GM23338 (cell line): ENCODE measurements around the gene KIF21A.

Source experiments
- CREB1 ChIP-seq: fragments of 250-450 bp; sonication (Bioruptor Pico); IDR thresholded peaks from 2 replicates; pipeline ENCODE4 v1.5.0; 2020; ENCODE audit warnings: low read depth, mild to moderate bottlenecking, moderate library complexity
- CTCF ChIP-seq, 2 experiments: fragments of 200-600 bp in 1 of 2; sonication (generic) in 1 of 2; conservative IDR thresholded peaks; 2 replicates each; pipeline versions ENCODE4 v1.5.1 to v1.6.1; 2016 to 2017; ENCODE audit warnings: antibody characterized with exemption in 2 of 2, low read depth in 2 of 2, mild to moderate bottlenecking in 2 of 2, moderate library complexity in 1 of 2
- ETS1 ChIP-seq: IDR thresholded peaks from 2 replicates; pipeline ENCODE4 v1.6.1; 2016; ENCODE audit warnings: antibody characterized with exemption
- EZH2 ChIP-seq: fragments of 200-600 bp; sonication (generic); IDR thresholded peaks from one replicate; pipeline ENCODE4 v1.8.0; 2017; ENCODE audit warnings: antibody characterized with exemption, mild to moderate bottlenecking, low read depth; ENCODE audit not compliant: unreplicated experiment
- EZH2phosphoT487 ChIP-seq: fragments of 200-600 bp; sonication (generic); IDR thresholded peaks from one replicate; pipeline ENCODE4 v1.8.1; 2018; ENCODE audit warnings: antibody characterized with exemption; ENCODE audit not compliant: unreplicated experiment
- JUNB ChIP-seq: IDR thresholded peaks from one replicate; pipeline ENCODE4 v1.6.1; 2016; ENCODE audit warnings: antibody characterized with exemption; ENCODE audit not compliant: unreplicated experiment
- NANOG ChIP-seq: IDR thresholded peaks from 2 replicates; pipeline ENCODE4 v1.6.1; 2016; ENCODE audit warnings: antibody characterized with exemption, borderline replicate concordance
- POLR2AphosphoS5 ChIP-seq: IDR thresholded peaks from 2 replicates; pipeline ENCODE4 v1.6.1; 2016; ENCODE audit warnings: antibody characterized with exemption, low read depth
- REST ChIP-seq: IDR thresholded peaks from one replicate; pipeline ENCODE4 v1.6.1; 2018; ENCODE audit warnings: antibody characterized with exemption; ENCODE audit not compliant: unreplicated experiment
- STAT1 ChIP-seq: IDR thresholded peaks from one replicate; pipeline ENCODE4 v1.6.1; 2016; ENCODE audit warnings: antibody characterized with exemption; ENCODE audit not compliant: unreplicated experiment
- ZNF114 ChIP-seq: fragments of 250-450 bp; sonication (Bioruptor Pico); IDR thresholded peaks from 2 replicates; pipeline ENCODE4 v1.5.0; 2020; ENCODE audit warnings: mild to moderate bottlenecking, moderate library complexity
- ZNF331 ChIP-seq: fragments of 250-450 bp; sonication (Bioruptor Pico); IDR thresholded peaks from 2 replicates; pipeline ENCODE4 v1.5.0; 2020; ENCODE audit warnings: low read depth, mild to moderate bottlenecking, moderate library complexity
- ZNF462 ChIP-seq: fragments of 250-450 bp; sonication (Bioruptor Pico); IDR thresholded peaks from 2 replicates; pipeline ENCODE4 v1.5.0; 2020; ENCODE audit warnings: mild to moderate bottlenecking, moderate library complexity

- TF ChIP-seq POLR2AphosphoS5 (no peak), CTCF (conservative IDR thresholded peaks at IDR 0.05; ENCODE audit: low read depth in 2 of 2) (no peak), EZH2 (no peak), CREB1 (no peak), ZNF114 (CRISPR knock-in tag) (no peak), EZH2phosphoT487 (no peak), JUNB (no peak), REST (no peak), ETS1 (no peak), ZNF331 (no peak), ZNF462 (no peak), STAT1 (no peak), NANOG (no peak)
Measured at GRCh38 chr12:39368891-39369290, 74.0 kb downstream of the KIF21A start.
